ENCODE results near the gene PRMT3. TPM values are rescaled to one million over a fixed set of nuclear protein-coding genes. Genes with fewer than 3 reads are reported as not detected.

The PRMT3 gene
- total and polyA plus RNA-seq, 2 of the 4 experiments (the other 2 are of a cell fraction) = 8.8 to 11.3 TPM

- no peak overlapping the region for H2BK20ac ChIP-seq (ENCODE audit: low read depth, low read length)
- no peaks in the 10 kb centered on the region for H3K27me3 ChIP-seq (ENCODE audit: control insufficient read depth, insufficient read depth, low read length)
- TF ChIP-seq RCOR1 (IDR thresholded peaks at IDR 0.05; ENCODE audit: insufficient replicate concordance, low read length) (no peak), MXI1 (IDR thresholded peaks at IDR 0.05; ENCODE audit: borderline replicate concordance, low read depth, low read length) (no peak), USF2 (IDR thresholded peaks at IDR 0.05; ENCODE audit: low read depth, low read length) (no peak), SMC3 (IDR thresholded peaks at IDR 0.05; ENCODE audit: low read depth, low read length) (no peak), CHD1 (IDR thresholded peaks at IDR 0.05; ENCODE audit: low read depth, low read length) (no peak), CTCF (conservative IDR thresholded peaks at IDR 0.05; ENCODE audit: low read depth, low read length) (no peak), FOS (IDR thresholded peaks at IDR 0.05; ENCODE audit: low read depth, low read length) (no peak), BHLHE40 (IDR thresholded peaks at IDR 0.05; ENCODE audit: low read depth, low read length) (no peak), MAFK (IDR thresholded peaks at IDR 0.05; ENCODE audit: low read depth, low read length) (no peak), RAD21 (IDR thresholded peaks at IDR 0.05; ENCODE audit: low read length) (no peak), ELK1 (IDR thresholded peaks at IDR 0.05; ENCODE audit: borderline replicate concordance, low read depth, low read length) (no peak), MAZ (IDR thresholded peaks at IDR 0.05; ENCODE audit: borderline replicate concordance, low read depth, low read length) (no peak)
- no peaks in the 10 kb centered on the region for H3K4me1 ChIP-seq (ENCODE audit: control insufficient read depth, insufficient read depth, low read length)
- H4K20me1 ChIP-seq (ENCODE audit: insufficient read depth, low read length) = no peaks in the 10 kb centered on the region
- no peak overlapping the region for H2BK15ac ChIP-seq (ENCODE audit: low read depth, low read length)
- no peaks in the 10 kb centered on the region for H3K9me1 ChIP-seq (ENCODE audit: insufficient read depth, low read length)
- no peak overlapping the region for H3K14ac ChIP-seq (replicated peaks; ENCODE audit: low read depth, low read length)
- H4K91ac ChIP-seq (ENCODE audit: insufficient read depth, low read depth, low read length) = no peak overlapping the region
- no CpG with 5 or more reads among the region's 4 CpGs for WGBS, 2 experiments (ENCODE audit: extremely low coverage in 2 of 2, insufficient read length in 1 of 2)
- in situ Hi-C loops (cut with MboI; ENCODE audit: low sequenced_read_pairs) = no loop called here
- H2BK5ac ChIP-seq (ENCODE audit: low read depth, low read length, poor library complexity, severe bottlenecking) = no peak overlapping the region
- no peak overlapping the region for H2AFZ ChIP-seq (replicated peaks; ENCODE audit: low read length, poor library complexity)
- dilution Hi-C loops (cut with HindIII; ENCODE audit: low sequenced_read_pairs, unreplicated experiment) = no loop called here
- no peak overlapping the region for H3K56ac ChIP-seq (ENCODE audit: extremely low read depth, insufficient read depth, low read length)
- H3K36me3 ChIP-seq (ENCODE audit: control insufficient read depth, insufficient read depth, low read length) = no peaks in the 10 kb centered on the region
- H2AK9ac ChIP-seq (replicated peaks; ENCODE audit: low read depth, low read length, poor library complexity) = no peak overlapping the region
- no peak overlapping the region for H4K5ac ChIP-seq (ENCODE audit: low read depth, low read length)
- DNase-seq = no peak
- no peak overlapping the region for H2AK5ac ChIP-seq (ENCODE audit: low read depth, low read length)
- no peak overlapping the region for H3K23ac ChIP-seq (ENCODE audit: low read depth, low read length)
- POLR2A ChIA-PET (ENCODE audit: unreplicated experiment) = no interaction called here
- H3K79me1 ChIP-seq (ENCODE audit: low read depth in 1 of 2, low read length in 2 of 2) = no peaks in the 10 kb centered on the region
- CTCF ChIA-PET = no interaction called here
- H3K9ac ChIP-seq (ENCODE audit: low read depth, low read length) = no peak overlapping the region
- ATAC-seq (ENCODE audit: low read depth) = no peak
- no peak overlapping the region for H3K4me2 ChIP-seq (ENCODE audit: low read depth, low read length)
- intact Hi-C loops (cut with micrococcal nuclease) = no loop called here
- H3K18ac ChIP-seq (ENCODE audit: low read depth, low read length) = no peak overlapping the region
- no TSS peak for BruUV-seq (replicated peaks)
- no peak overlapping the region for H3K27ac ChIP-seq (ENCODE audit: insufficient read depth, low read length)
- no peaks in the 10 kb centered on the region for H3K9me3 ChIP-seq (ENCODE audit: control insufficient read depth, insufficient read depth, low read length)
- H3K4ac ChIP-seq (ENCODE audit: low read depth, low read length) = no peak overlapping the region
- H3K4me3 ChIP-seq (ENCODE audit: insufficient read depth, low read depth, low read length) = no peak overlapping the region
- H2BK120ac ChIP-seq (ENCODE audit: low read depth, low read length) = no peak overlapping the region
- no peak overlapping the region for H4K8ac ChIP-seq (ENCODE audit: low read depth in 2 of 2, low read length in 2 of 2)
Observed at GRCh38 chr11:20512869-20513268, 125.4 kb downstream of the PRMT3 start.
